ENCODE data around the gene KANSL2.

DNA sequence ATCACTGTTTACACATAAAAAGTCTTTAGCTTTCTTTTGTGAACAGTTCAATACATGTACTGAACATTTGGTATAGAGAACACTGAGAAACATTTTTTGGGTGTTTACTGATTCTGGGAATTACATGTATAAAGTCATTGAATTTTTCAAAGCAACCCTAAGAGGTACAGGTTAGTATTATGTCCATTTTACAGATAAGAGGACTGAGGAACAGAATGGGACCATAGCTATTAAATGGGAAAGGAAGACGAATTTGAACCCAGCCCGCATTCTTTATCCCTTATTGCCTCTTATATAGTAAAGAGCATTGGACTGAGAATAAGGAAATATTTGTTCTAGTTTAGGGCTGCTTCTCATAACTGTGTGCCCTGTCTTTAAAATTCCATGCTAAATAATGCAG lies 889 bp upstream of the KANSL2 start:
- TF ChIP-seq, protein P1, sequence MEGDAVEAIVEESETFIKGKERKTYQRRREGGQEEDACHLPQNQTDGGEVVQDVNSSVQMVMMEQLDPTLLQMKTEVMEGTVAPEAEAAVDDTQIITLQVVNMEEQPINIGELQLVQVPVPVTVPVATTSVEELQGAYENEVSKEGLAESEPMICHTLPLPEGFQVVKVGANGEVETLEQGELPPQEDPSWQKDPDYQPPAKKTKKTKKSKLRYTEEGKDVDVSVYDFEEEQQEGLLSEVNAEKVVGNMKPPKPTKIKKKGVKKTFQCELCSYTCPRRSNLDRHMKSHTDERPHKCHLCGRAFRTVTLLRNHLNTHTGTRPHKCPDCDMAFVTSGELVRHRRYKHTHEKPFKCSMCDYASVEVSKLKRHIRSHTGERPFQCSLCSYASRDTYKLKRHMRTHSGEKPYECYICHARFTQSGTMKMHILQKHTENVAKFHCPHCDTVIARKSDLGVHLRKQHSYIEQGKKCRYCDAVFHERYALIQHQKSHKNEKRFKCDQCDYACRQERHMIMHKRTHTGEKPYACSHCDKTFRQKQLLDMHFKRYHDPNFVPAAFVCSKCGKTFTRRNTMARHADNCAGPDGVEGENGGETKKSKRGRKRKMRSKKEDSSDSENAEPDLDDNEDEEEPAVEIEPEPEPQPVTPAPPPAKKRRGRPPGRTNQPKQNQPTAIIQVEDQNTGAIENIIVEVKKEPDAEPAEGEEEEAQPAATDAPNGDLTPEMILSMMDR (IDR thresholded peaks at IDR 0.05) = no peak
- no peak for TF ChIP-seq EZH2 (IDR thresholded peaks at IDR 0.05; ENCODE audit: borderline replicate concordance, insufficient read depth, low read depth, low read length, poor library complexity, severe bottlenecking)
